GM21619 (cell line): ENCODE measurements around the gene DDX39A.
"Not testable (repeated sequence)": the region's sequence is repeated elsewhere in the genome, so short reads cannot be mapped to it uniquely, and the experiment has no call there.

Experiments
- ATAC-seq: cut with Tn5 transposase; IDR thresholded peaks from one replicate; pipeline ENCODE4 v1.9.1; 2021; ENCODE audit not compliant: unreplicated experiment

DDX39A gene

DNA sequence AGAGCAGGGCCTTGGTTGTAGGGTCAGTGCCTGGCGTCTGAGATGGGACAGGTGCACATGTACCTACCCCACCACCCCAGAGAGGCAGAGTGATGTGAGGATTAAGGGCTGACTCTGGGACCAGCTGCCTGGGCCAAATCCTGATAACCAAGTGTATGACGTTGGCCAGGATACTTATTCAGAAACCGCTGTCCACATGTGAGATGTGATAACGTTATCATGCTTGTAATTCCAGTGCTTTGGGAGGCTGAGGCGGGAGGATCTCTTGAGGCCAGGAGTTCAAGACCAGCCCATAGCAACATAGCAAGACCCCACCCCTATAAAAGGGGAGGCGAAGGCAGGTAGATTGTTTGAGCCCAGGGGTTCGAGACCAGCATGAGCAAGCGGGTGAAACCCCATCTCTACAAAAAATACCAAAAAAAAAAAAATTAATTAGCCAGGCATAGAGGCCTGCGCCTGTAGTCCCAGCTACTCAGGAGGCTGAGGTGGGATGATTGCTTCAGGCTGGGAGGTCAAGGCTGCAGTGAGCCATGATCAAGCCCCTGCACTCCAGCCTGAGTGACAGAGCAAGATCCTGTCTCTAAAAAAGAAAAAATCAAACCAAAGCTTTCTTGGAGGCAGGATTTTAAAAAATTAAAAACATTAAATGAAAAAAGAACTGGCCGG lies 27.9 kb downstream of the DDX39A start:
- ATAC-seq, result no peak

DNA sequence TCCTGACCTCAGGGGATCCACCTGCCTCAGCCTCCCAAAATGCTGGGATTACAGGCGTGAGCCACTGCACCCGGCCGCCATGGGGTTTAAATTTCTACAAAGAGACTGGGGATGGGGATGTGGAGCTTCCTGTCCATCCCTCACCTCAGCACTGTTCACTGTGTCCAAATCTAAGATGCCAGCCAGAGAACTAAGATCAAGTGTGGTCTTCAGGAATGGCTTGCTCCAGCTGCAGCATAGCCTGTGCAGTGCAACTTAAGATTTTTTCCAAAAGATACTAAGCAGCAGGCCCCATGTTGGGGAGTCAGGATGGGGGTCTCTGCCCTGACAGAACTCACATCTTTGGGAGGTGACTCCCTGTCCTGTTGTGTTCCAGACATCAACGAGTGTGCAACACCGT lies 28.6 kb downstream of the DDX39A start:
- no peak for ATAC-seq

DNA sequence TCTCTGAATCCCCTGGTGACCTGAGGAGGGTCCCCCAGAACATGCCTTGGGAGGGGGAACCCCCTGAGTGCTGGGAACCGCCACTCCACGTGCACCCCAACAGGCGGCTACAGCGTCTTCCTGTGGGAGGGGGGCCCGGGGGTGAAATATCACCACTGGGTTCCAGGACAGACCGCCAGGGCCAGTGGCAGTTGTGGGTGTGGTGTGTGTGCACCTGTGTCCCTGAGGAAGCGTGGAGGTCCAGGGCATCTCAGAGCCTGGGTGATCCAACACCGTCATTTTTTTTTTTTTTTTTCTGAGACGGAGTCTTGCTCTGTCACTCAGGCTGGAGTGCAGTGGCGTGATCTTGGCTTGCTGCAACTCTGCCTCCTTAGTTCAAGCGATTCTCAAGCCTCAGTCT lies 33.6 kb downstream of the DDX39A start:
- no peak for ATAC-seq

DNA sequence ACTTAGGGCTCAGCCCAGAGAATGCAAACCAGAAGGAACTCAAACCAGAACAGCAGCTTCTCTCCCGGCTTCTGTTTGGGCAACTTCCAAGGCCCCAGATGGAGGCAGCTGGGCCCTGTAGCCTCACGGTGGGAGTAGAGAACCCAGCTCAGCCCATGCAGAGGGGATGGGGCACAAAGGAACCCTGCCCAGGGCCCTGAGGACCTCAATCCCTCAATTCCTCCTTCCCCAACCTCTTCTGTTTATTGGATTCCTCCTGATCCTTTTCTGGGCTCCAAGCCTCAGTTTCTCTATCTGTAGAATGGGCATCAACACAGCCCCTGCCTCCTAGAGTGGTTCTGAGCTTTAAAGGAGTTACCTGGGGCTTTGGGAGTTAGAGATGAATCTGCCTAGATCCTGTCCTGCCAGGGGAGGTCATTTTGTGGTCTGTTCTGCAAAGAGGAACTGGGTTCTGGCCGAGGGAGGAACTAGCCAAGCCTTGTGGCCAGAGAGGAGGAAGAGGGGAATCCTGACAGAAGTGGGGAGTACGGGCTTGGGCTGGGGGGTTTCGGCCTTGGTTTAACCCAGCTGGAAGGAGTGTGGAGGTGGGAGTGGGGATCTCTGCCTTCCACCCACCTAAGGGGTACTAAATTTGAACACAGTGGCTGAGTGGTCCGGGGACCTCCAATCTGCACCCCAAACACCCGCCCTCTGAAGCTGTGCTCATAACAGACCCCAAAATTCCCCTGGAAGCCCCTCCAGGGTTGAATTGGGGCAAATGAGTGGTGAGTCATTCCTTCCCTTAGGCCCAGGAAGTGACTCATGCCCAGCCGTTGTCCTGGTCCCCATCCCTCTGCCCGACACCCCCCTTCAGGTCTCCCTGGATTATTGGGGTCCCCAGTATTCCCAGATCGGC lies 35.2 kb downstream of the DDX39A start:
- ATAC-seq, result no peak

DNA sequence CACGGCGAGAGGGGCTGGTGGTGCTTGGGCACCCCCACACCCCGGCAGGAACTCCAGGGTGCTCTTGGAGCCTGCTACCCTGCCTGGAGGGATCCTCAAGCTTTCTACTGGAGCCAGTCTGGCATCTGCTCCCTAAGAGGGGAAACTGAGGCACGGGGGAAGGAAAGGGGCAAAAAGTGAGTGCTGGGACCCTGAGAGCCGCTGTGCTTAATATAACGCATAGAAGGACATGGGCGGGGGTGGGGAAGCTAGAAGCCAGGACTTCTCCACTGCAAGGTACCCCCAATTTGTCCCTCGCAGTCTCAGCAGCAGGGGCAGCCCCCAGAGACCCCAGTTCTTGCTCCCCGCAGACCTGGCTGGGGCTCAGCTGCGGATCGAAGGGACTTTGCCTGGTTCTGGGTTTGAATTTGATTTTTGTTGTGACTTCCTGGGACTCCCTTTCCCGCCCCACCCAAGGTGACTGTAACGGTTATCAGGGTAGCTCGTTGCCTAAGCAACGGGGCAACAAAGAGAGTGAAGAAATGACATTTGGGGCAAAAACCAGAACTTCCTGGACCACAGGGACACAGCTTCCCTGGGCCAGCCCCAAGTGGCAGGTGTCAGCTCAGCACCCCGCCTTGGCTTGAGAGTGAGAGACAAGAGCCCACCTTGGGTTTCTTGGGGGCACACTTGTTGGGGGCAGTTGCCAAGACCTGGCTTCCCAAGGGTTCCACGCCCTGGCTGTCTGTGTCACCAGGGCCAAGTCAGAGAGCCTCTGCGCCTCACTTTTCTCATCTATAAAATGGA lies 37.3 kb downstream of the DDX39A start:
- no peak for ATAC-seq

DNA sequence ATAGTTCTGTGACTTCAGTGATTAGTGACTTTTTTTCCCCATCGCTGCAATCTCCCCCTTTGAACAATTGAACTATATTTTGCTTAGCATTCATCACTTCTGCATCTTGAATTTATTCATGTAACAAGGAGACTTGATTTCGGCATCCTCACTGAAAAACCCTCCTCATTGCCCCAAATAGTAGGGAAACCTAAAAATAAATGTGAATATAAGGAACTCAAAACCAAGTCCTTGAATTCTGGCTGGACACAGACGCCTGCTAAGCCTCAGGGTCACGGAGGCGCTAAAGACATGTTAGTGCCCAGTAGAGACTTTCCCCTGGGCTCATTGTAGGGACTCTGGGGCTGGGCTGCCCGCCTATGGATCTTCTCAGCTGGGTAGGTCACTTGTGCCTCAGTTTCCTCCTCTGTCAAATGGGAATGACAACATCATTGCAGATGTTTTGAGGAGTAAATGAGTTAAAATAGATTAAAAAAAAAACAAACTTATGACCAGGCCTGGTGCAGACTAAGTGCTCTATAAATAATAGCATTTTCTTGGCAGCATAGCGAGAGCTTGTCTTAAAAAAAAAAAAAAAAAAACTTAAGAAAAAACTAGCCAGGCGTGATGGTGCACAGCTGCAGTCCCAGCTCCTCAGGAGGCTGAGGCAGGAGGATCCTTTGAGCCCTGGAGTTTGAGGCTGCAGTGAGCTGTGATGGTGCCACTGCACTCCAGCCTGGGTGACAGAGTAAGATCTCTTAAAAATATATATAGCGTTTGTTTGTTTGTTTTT lies 39.7 kb downstream of the DDX39A start:
- no peak for ATAC-seq

DNA sequence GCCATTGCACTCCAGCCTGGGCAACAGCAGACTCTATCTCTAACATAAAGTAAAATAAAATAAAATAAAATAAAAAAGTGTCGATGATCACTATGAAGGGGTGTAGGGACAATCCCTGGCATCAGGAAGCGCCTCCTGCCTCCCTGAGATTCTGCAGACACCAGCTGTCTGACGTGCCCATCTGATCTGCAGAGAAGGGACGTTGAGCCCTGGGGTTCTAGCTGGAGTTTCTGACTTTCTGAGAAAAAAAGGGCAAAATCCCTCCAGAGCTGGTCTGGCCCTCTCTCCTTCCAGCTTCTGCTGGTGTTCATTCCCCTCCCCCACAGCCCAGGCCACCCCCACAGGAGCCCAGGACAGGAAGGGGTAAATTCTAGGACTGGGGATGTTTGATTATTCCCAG lies 40.3 kb downstream of the DDX39A start:
- ATAC-seq, result no peak

DNA sequence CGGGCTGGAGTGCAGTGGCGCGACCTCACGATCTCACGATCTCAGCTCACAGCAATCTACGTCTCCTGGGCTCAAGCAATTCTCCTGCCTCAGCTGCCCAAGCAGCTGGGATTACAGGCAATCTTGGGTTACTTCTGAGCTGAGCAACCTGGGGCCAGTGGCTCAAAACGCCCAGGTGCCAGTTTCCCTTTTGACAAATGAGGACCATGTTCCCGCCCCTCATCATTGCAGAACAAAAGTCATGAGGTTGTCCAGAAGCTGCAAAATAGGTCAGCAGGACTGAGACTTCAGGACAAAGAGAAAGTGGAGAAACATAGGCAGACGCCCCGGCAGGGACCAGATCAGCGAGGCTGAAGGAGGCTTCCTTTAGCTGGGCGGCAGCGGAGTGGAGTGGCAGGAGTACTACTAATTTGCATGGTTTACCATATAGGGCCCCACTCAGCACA lies 41.2 kb downstream of the DDX39A start:
- no peak for ATAC-seq

DNA sequence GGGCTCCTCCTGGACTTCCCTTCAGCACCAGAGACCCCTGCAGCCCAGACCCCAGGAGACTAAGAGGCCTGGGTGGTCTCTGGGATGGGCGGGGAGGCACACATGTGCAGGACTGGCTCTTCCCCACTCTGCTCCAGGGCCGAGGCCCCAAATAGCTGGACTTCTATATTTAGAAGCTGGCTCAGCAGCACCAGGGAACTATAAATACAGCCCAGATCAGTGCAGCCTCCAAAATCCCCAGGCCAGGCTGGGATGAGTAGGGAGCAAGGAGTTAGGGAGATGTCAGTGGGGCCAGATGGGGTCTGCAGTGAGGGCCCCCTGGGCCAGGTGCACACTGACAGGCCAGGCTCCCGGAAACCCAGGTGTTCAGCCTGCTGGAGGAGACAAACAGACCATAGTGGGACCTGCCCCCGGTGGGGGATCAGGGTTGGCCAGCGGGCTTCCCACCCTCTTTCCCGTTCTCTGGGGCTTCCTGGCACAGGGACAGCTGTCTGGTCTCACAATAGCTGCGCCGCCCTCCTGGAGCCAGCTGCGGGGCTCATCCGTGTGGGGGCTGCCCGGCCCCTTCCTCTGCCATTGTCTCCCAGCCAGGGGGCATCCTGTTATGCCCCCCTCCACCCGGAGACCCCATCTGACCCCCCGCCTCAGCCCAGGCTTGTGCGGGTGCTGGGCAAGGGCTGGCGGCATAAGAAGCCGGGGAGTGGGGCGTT lies 43.4 kb downstream of the DDX39A start:
- ATAC-seq, result no peak

DNA sequence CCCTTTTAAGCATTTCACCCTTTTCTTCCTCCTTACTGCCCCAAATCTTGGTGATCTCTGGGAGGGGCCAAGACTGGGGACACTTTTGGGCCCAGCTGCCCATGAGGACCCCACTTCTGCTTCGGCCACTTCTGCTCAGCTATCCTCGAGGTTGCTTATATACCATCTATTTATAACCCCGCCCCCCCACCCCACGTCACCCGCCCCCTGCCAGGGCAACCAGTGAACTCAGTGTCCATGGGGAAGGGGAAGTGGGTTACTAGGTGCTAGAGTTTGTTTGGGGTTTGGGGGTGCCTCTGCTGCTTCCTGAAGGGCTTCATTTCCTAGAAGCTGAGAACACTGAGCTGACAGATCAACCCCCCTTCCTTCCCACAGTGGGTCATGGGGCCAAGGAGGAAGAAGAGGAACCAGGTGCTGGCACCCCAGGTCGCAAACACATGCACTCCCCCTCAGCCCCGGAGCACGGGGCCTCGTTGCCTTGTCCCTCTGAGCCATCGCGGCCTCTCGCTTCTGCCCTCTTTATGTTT lies 44.0 kb downstream of the DDX39A start:
- ATAC-seq, result no peak

DNA sequence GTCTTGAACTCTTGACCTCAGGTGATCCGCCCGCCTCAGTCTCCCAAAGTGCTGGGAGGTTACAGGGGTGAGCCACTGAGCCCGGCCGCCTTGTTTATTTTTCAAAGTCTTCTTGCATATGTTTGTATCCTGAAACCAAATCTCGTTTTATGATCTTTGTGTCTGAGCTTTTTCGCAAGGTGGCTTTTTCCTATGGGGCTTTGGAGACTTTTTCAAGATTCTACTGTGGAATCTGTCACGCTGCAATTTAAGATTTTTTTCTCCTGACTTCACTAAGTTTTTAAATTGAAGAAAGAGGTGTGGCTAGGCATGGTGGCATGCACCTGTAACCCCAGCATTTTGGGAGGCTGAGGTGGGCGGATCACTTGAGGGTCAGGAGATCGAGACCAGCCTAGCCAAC lies 44.8 kb downstream of the DDX39A start:
- not testable (repeated sequence) for ATAC-seq

DNA sequence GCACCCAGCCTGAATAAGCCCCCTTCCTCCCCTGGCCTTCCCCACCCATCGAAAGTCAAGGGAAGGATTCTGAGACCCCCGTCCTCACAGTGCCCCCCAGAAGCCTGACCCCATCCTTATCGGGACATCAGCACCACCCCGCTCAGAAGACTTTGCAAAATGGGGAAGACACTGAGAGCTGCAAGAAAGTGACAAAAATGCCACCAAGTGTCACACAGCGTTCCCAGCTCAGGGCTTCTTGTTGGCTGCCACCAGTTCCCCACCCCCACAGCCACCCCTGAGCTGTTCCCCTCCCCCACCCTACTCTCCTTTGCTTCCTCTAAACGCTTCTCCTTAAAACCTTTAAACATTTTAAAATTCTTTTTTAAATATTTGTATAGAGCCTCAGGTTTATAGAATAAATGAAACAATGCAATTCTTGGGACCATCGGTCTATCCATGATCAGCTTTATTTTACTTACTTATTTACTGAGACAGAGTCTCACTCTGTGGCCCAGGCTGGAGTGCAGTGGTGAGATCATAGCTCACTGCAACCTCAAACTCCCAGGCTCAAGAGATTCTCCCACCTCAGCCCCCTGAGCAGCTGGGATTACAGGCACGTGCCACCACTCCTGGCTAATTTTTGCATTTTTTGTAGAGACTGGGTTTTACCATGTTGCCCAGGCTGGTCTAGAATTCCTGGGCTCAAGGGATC lies 46.6 kb downstream of the DDX39A start:
- ATAC-seq, result not testable (repeated sequence)

DNA sequence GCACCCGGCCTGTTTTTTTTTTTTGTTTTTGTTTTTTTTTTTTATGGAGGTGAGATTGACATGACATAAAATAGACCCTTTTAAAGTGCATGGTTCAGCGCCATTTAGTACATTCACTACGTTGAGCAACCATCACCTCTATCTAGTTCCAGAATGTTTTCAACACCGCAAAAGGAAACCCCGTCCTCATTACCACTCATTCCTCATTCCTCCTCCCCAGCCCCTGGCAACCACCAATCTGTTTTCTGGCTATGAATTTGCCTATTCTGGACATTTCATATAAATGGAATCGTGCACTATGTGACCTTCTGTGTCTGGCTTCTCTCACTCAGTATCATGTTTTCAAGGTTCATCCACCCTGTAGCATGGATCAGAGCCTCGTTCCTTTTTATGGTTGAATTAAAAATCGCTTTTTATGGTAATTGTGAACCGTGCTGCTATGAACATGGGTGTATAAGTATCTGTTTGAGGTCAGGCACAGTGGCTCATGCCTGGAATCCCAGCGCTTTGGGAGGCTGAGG lies 47.8 kb downstream of the DDX39A start:
- no peak for ATAC-seq

DNA sequence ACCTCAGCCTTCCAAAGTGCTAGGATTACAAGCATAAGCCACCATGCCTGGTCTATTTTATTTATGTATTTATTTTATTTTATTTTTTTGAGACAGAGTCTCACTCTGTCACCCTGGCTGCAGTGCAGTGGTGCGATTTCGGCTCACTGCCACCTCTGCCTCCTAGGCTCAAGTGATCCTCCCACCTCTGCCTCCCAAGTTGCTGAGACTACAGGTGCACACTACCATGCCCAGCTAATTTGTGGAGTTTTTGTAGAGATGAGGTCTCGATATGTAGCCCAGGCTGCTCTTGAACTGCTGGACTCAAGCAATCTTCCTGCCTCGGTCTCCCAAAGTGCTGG lies 48.2 kb downstream of the DDX39A start:
- ATAC-seq, result no peak

DNA sequence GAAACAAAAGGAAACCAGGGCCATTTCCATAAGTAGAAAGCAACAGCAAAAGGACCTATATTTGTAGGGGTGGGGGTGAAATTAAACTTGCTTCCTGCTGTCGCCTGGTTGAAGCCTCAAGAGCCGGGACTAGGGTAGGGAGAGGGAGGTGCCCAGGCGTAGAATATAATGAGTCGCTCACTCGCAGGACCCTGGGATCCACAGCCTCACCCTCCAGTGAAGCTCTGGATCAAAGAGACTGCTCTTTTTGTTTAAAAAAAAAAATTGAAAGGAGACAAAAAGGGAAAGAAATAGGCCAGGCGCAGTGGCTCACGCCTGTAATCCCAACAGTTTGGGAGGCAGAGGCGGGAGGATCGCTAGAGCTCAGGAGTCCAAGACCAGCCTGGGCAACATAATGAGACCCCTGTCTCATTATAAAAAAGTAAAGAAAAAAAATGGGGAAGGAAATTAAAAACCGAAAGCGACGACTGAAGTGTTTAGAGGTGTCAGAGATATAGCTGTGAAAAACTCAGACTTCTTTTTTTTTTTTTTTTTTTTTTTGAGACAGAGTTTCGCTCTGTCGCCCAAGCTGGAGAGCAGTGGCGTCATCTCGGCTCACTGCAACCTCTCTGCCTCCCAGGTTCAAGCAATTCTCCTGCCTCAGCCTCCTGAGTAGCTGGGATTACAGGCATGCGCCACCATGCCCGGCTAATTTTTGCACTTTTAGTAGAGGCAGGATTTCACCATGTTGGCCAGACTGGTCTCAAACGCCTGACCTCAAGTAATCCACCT lies 48.8 kb downstream of the DDX39A start:
- no peak for ATAC-seq

DNA sequence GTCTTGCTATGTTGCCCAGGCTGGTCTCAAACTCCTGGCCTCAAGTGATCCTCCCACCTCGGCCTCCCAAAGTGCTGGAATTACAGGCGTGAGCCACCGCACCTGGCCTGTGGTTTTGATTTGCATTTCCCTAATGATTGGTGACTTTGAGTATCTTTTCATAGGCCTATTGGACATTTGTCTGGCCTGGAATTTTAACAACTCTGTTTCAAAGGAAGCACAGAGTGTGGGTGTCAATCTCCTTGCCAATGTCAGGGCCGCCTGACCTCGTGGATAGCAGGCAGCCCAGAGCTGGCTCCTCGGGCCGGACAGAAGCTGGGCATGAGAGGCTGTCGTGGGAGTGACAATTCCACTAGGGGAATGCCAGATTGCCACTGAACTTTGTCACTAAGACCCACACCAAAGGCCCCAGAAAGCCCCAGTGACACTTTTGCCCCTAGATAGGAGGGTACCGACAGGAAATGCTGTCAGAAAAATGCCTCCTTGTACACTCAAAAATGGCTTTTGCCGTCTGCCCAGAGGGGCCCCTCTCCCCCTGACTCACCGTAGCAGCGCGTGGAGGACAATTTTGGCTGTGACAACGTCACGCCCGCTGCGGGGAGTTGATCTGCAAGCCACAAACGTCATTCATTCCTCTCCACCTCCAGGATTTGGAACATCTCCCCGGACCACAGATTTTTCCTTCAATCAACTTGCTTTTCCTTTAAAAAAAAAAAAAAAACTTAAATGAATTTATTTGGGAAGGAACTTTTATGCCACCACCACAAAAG lies 49.6 kb downstream of the DDX39A start:
- no peak for ATAC-seq

DNA sequence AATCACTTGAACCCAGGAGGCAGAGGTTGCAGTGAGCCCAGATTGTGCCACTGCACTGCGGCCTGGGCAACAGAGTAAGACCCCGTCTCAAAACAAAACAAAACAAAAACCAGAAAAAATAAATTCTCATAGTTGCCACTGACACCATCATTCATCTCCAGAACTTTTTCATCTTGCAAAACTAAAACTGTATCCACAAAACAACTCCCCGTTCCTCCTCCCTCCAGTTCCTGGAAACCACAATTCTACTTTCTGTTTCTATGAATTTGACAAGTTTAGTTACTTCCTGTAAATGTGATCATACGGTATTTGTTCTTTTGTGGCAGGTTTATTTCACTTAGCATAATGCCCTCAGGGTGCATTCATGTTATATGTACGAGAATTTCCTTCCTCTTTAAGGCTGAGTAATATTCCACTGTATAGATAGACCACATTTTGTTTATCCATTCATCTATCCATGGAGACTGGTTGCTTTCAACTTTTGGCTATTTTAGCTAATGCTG lies 51.1 kb downstream of the DDX39A start:
- no peak for ATAC-seq

DNA sequence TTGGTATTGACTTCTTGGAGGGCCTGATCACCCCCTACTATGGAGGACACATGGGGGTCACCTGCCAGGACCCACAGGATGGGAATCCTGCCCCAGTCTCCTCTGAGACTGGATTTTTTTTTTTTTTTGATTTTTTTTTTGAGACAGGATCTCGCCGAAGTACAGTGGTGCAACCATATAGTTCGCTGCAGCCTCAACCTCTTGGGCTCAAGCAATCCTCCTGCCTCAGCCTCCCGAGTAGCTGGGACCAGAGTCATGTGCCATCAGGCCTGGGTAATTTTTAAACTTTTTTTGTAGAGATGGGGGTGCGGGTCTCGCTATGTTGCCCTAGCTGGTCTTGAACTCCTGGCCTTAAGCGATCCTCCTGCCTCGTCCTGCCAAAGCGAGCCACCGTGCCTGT lies 52.1 kb downstream of the DDX39A start:
- no peak for ATAC-seq
